GM19328 (cell line): Measurements from ENCODE around the gene ESRRG.

ENCODE experiments used
- ATAC-seq: cut with Tn5 transposase; IDR thresholded peaks from one replicate; pipeline ENCODE4 v1.9.1; 2021; ENCODE audit warnings: mild to moderate bottlenecking, moderate library complexity; ENCODE audit not compliant: unreplicated experiment

The ESRRG gene

GRCh38 chr1:216523043-216523442 lies 200.2 kb downstream of the ESRRG start:
- ATAC-seq = no peak

DNA sequence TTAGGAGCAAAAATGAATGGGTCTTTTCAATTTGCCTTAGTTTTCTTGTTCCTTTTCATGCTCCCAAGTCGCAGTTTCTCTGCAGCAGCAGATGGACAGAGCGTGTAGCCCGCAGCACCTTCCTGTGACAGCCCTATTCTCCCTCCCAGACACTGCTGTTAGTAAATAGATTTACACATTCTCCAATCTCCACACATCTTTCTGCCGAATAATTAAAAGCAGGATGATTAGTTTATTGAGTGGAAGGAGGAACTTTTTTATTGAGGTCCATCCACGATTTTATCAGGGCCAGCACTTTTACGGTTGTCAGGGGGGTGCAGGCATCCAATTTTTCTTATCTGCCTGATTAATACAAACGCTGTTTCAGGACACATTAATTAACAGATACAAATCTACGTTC lies 201.8 kb downstream of the ESRRG start:
- no peak for ATAC-seq

GRCh38 chr1:216518844-216519627 lies 204.2 kb downstream of the ESRRG start:
- ATAC-seq = no peak

DNA sequence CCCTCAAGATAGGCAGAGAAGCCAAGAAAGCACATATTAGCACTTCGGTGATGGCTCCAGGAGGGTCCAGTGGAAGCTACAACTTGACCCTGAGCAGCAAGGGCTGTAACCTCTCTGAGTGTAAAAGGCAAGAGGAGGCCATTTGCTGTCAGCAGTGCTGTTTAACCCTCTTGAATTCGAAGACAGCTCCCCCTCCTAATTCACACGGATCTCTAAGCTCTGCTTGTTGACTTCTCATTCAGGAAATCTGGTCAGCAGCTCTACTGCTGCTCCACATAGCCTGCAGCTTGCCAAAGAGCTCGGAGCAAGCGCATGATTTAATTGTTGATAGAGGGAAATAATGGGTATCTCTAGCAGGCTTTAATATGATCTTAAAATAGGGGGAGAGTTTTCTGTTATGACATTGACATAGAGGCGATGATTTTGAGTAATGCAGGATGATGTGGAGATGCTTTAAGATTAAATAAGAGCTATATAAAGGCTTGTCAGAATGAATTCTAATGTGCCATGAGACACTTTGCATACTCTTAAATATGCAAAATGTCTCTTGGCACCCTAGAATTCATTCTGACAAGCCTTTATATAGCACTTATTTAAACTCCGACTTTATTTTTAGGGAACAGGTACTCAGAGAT lies 220.6 kb downstream of the ESRRG start:
- ATAC-seq = no peak

DNA sequence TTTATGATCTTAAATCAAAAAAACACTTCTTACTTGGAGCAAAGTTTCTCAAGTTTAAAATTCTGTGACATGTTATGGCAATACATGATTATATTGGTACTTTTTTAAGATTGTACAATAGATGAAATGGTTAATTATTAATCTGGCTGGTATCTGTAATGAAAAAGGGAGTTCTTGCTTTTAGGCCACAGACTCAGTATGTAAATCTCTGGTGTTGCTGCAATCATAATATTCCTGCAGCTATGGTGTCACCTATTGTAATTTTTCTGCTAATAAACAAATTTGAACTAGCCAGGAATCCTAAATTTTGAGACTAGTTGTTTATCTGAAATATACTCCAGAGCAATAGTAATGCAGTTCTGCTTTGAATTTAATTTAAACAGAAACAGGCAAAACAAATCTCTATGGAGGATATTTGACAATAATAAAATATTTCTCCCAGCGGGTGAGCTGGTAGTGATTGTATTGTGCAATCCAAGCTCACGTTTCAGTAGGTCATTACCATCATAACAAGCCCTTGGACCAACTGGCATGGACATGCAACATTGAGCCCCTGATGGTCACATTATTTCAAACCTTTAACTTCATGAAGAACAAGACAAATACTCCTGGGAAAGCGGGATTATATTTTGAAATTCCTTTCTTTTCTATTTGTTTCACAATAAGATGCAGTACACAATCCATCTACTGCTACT lies 222.8 kb downstream of the ESRRG start:
- no peak for ATAC-seq

- no peak for ATAC-seq
Observed at GRCh38 chr1:216499581-216500272, 223.5 kb downstream of the ESRRG start.

DNA sequence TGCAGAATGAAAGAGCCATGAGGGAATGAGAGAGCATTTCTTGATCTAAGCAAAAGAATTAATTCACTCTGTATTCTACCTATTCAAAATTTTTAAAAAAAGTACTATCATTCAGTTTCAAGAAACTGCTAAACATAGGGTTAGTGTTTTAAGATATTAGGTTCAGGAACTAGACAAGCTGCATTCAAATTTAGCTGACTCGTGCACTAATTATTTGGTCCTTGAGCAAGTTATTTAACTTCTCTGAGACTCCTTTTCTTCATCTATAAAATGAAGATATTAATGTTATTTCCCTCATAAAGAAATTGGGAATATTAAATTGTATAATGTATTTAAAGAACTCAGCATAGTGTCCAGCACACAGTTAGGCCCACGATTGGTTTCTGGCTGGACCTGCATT lies 225.0 kb downstream of the ESRRG start:
- ATAC-seq = no peak

- ATAC-seq = no peak
Observed at GRCh38 chr1:216485042-216485441, 238.2 kb downstream of the ESRRG start.

DNA sequence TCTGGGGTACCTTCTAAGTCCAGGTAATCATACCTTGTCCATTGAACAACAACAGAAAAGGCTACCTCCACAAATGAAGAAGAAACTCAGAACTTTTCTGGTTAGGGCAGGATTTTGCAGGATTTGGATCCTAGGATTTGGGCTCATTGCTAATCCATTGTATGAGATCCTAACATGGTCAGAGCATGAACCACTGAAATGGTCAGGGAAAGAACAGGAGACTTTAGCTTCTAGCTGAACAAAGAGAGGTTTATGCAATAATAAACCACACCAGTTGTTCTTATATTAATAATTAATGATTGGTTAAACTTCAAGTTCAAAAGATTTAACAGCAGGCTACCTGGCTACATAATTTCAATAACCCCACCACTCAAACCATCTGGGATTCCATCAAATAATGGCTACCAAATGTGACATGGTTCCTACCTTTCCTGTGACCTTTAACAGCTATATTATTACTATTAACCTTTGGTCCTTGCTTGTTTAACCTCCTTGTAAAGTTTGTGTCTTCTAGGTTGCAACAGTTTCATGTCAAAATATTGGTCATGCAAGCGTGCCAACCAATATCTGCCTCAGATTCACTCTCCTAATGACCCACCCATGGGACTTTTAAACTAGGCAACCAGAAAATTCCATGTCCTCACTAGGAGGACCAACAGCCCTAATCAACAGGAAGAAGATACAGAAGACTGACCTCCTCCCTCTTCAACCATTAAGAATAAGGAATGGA lies 239.4 kb downstream of the ESRRG start:
- no peak for ATAC-seq

- no peak for ATAC-seq
Observed at GRCh38 chr1:216482620-216483019, 240.6 kb downstream of the ESRRG start.

- ATAC-seq = no peak
Observed at GRCh38 chr1:216478238-216478637, 245.0 kb downstream of the ESRRG start.

DNA sequence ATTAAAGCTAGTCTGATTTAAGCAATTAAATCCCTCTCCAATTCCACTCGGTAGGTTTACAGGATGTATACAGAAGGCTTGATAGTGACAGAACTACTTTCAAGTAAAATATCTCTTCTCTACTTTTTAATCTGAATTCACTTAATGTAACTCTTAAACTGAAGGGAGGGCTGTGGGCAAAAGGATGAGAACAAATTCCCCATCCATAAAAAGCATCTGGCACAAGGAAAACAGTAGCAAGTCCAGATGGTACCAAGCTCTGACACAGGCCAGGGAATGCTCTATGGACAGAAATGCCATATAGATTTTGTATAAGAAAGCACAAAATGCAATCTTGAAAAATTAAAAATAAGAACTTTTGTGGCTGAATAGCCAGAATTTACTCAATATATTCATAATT lies 246.9 kb downstream of the ESRRG start:
- no peak for ATAC-seq

- no peak for ATAC-seq
Observed at GRCh38 chr1:216475659-216476276, 247.5 kb downstream of the ESRRG start.

GRCh38 chr1:216466162-216466801 lies 256.9 kb downstream of the ESRRG start:
- ATAC-seq = no peak

GRCh38 chr1:216464489-216464888 lies 258.7 kb downstream of the ESRRG start:
- ATAC-seq = no peak

GRCh38 chr1:216462066-216462775 lies 261.0 kb downstream of the ESRRG start:
- no peak for ATAC-seq

GRCh38 chr1:216461466-216461865 lies 261.8 kb downstream of the ESRRG start:
- no peak for ATAC-seq

- no peak for ATAC-seq
Observed at GRCh38 chr1:216459651-216460207, 263.5 kb downstream of the ESRRG start.

GRCh38 chr1:216458812-216459211 lies 264.4 kb downstream of the ESRRG start:
- no peak for ATAC-seq
